ENCODE measurements around the gene CYB561A3. TPM values are rescaled to one million over a fixed set of nuclear protein-coding genes. Genes with fewer than 3 reads are reported as not detected.
"Not testable (repeated sequence)": the region's sequence is repeated elsewhere in the genome, so short reads cannot be mapped to it uniquely, and the experiment has no call there.

Gene CYB561A3
- total and polyA plus RNA-seq, 4 donors, result 12.5 to 27.3 (median 17.7) TPM

GRCh38 chr11:61392981-61393595 is 31.4 kb upstream of the CYB561A3 start:
- Histone ChIP-seq H3K36me3 (ENCODE audit: control insufficient read depth, insufficient read depth, low read length) (peaks cover 31% of the 10 kb centered on the region), H3K27ac (ENCODE audit: low read depth, low read length) (no peak overlapping the region), H3K9me3 (ENCODE audit: control insufficient read depth, insufficient read depth, low read length) (no peaks in the 10 kb centered on the region), H3K4me1 (ENCODE audit: control insufficient read depth, insufficient read depth, low read length) (peaks cover 17% of the 10 kb centered on the region), H3K4me3 (ENCODE audit: low read depth, low read length) (peak overlapping the region; percentile 92), H3K27me3 (ENCODE audit: control insufficient read depth, insufficient read depth, low read length) (no peaks in the 10 kb centered on the region)
- no CpG with 5 or more reads among the region's 15 CpGs for WGBS (ENCODE audit: insufficient coverage)
- DNase-seq (ENCODE audit: low read depth in 4 of 6, low spot score in 6 of 6), result peak in 2 of 6 donors; percentile 53 to 79

GRCh38 chr11:61390161-61390560 is 28.5 kb upstream of the CYB561A3 start:
- no peak overlapping the region for H3K27ac ChIP-seq (ENCODE audit: low read depth, low read length)
- no peaks in the 10 kb centered on the region for H3K27me3 ChIP-seq (ENCODE audit: control insufficient read depth, insufficient read depth, low read length)
- no peaks in the 10 kb centered on the region for H3K9me3 ChIP-seq (ENCODE audit: control insufficient read depth, insufficient read depth, low read length)
- peaks cover 12% of the 10 kb centered on the region for H3K36me3 ChIP-seq (ENCODE audit: control insufficient read depth, insufficient read depth, low read length)
- DNase-seq (ENCODE audit: low read depth in 4 of 6, low spot score in 6 of 6), result no peak
- WGBS (ENCODE audit: insufficient coverage), result no CpG with 5 or more reads among the region's 1 CpG
- peaks cover 17% of the 10 kb centered on the region for H3K4me1 ChIP-seq (ENCODE audit: control insufficient read depth, insufficient read depth, low read length)
- no peak overlapping the region for H3K4me3 ChIP-seq (ENCODE audit: low read depth, low read length)

DNA sequence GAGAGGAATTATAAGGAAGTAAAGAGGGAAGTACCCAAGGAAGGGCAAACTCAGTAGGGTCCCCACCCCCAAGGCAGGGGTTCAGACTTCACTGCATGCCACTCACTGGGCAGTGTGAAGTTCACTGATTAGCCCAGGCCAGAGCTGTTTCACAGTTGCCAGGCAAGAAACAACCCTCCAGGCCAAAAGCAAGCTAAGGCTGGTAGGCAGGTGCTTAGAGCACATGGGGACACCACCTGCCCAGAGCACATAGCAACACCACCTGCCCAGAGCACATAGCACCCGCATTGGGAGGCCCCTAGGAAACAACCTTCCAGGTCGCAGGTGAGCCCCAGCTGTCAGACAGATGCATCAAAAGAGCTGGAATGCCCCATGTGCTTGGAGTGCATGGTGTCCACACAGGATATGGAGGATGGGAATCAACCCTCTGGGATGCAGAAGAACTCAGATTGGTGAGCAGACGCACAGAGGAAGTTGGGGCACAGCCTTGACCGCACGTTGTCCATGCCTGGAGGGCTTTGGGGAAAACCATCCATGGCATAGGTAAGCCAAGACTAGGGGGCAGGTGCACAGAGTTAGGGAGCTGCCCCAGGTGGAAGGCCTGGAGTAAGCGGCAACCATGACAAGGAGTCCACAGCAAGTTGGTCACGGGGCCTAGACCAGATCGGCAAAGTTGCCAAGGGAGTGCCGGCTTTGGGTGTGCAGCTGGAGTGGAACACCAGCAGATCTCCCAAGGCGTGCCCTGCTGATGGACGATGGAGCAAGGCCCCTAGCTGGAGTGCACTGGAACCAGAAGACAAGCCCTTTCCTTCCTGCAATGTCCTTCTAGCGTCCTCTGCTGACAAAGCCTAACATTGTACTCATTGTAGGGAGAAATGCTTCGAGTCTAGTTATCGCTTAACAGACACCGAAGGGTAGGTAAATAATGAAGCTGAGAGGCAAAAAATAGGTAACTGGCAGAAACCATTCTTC is 22.9 kb upstream of the CYB561A3 start:
- H3K4me1 ChIP-seq (ENCODE audit: control insufficient read depth, insufficient read depth, low read length), result no peaks in the 10 kb centered on the region
- no peak overlapping the region for H3K4me3 ChIP-seq (ENCODE audit: low read depth, low read length)
- H3K27ac ChIP-seq (ENCODE audit: low read depth, low read length), result no peak overlapping the region
- DNase-seq (ENCODE audit: low read depth in 4 of 6, low spot score in 6 of 6), result no peak
- H3K36me3 ChIP-seq (ENCODE audit: control insufficient read depth, insufficient read depth, low read length), result peaks cover 9% of the 10 kb centered on the region
- H3K27me3 ChIP-seq (ENCODE audit: control insufficient read depth, insufficient read depth, low read length), result no peaks in the 10 kb centered on the region
- H3K9me3 ChIP-seq (ENCODE audit: control insufficient read depth, insufficient read depth, low read length), result no peaks in the 10 kb centered on the region
- WGBS (ENCODE audit: insufficient coverage), result 94% methylated on average over 10 of the region's 15 CpGs

DNA sequence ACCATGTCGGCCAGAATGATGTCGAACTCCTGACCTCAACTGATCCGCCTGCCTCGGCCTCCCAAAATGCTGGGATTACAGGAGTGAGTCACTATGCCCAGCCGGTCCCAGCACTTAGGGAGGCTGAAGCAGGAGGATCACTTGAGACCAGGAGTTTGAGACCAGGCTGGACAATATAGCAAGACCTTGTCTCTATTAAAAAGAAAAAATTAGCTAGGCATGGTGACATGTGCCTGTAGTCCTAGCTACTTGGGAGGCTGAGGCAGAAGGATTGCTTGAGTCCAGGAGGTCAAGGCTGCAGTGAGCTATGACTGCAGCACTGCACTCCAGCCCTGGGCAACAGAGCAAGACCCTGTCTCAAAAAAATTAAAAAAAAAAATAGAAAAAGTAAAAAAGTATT is 22.2 kb upstream of the CYB561A3 start:
- not testable (repeated sequence) for H3K4me1 ChIP-seq (ENCODE audit: control insufficient read depth, insufficient read depth, low read length); H3K9me3 ChIP-seq (ENCODE audit: control insufficient read depth, insufficient read depth, low read length); DNase-seq (ENCODE audit: low read depth in 4 of 6, low spot score in 6 of 6); H3K27ac ChIP-seq (ENCODE audit: low read depth, low read length); H3K4me3 ChIP-seq (ENCODE audit: low read depth, low read length); H3K27me3 ChIP-seq (ENCODE audit: control insufficient read depth, insufficient read depth, low read length)
- peaks cover 11% of the 10 kb centered on the region for H3K36me3 ChIP-seq (ENCODE audit: control insufficient read depth, insufficient read depth, low read length)
- whole genome bisulfite sequencing (ENCODE audit: insufficient coverage), result 91% methylated on average over 5 of the region's 5 CpGs

GRCh38 chr11:61380884-61381283 is 19.2 kb upstream of the CYB561A3 start:
- H3K4me3 ChIP-seq (ENCODE audit: low read depth, low read length), result no peak overlapping the region
- 93% methylated on average over 3 of the region's 9 CpGs for WGBS (ENCODE audit: insufficient coverage)
- DNase-seq (ENCODE audit: low read depth in 4 of 6, low spot score in 6 of 6), result no peak

DNA sequence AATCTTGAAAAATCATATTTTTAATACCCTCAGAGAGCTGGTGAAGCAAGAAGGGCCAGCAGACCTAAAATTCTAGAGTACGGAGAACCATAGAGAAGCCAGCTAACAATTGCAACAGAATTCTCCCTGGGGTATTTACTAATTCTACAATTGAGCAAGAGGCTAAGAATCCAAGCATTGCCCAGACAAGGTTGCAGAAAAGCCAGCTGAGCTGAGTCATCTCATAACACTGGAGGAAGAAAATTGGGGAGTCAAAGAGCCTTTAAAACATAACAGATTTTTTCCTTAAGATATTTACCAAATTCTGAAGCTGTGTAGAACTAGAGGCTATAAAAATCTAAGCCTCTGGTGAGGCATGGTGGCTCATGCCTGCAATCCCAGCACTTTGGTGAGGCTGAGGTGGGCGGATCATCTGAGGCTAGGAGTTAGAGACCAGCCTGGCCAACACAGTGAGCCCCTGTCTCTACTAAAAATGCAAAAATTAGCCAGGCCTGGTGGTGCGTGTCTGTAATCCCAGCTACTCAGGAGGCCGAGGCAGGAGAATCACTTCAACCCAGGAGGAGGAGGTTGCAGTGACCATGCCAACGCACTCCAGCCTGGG is 17.1 kb upstream of the CYB561A3 start:
- H3K4me1 ChIP-seq (ENCODE audit: control insufficient read depth, insufficient read depth, low read length), result no peaks in the 10 kb centered on the region
- H3K27ac ChIP-seq (ENCODE audit: low read depth, low read length), result no peak overlapping the region
- no peaks in the 10 kb centered on the region for H3K9me3 ChIP-seq (ENCODE audit: control insufficient read depth, insufficient read depth, low read length)
- H3K4me3 ChIP-seq (ENCODE audit: low read depth, low read length), result no peak overlapping the region
- WGBS (ENCODE audit: insufficient coverage), result 100% methylated on average over 2 of the region's 5 CpGs
- H3K27me3 ChIP-seq (ENCODE audit: control insufficient read depth, insufficient read depth, low read length), result no peaks in the 10 kb centered on the region
- H3K36me3 ChIP-seq (ENCODE audit: control insufficient read depth, insufficient read depth, low read length), result peaks cover 12% of the 10 kb centered on the region
- no peak for DNase-seq (ENCODE audit: low read depth in 4 of 6, low spot score in 6 of 6)

More at GRCh38 chr11:61380884-61381283, 19.2 kb upstream of the CYB561A3 start:
- Histone ChIP-seq H3K4me1 (ENCODE audit: control insufficient read depth, insufficient read depth, low read length) (no peaks in the 10 kb centered on the region), H3K27ac (ENCODE audit: low read depth, low read length) (no peak overlapping the region), H3K36me3 (ENCODE audit: control insufficient read depth, insufficient read depth, low read length) (peaks cover 11% of the 10 kb centered on the region), H3K9me3 (ENCODE audit: control insufficient read depth, insufficient read depth, low read length) (no peaks in the 10 kb centered on the region), H3K27me3 (ENCODE audit: control insufficient read depth, insufficient read depth, low read length) (no peaks in the 10 kb centered on the region)

DNA sequence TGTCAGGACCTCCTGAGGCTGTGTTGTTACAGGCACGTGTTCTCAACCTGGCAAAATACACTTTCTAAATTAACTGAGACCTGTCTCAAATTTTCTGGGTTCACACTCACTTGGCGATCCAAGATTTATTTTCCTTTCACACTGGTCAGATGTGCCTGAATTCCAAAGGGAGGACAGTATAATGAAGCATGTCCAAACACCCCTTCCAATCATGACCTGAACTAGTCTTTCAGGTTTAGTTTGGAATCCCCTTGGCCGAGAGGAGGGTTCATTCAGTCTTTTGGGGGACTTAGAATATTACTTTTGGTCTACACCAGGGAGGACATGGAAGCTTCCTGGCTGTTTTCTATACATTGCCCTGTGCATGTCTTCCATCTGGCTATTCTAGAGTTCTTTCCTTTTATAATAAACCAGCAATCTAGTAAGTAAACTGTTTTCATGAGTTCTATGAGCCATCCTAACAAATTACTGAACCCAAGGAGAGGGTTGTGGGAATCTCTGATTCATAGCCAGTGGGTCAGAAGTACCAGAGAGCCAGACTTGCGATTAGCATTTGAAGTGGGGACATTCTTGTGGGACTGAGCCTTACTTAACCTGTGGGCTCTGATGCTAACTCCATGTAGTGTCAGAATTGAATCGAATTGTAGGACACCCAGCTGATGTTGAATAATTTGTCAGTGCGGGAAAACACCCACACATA is 15.9 kb upstream of the CYB561A3 start:
- no peaks in the 10 kb centered on the region for H3K4me1 ChIP-seq (ENCODE audit: control insufficient read depth, insufficient read depth, low read length)
- no peak overlapping the region for H3K27ac ChIP-seq (ENCODE audit: low read depth, low read length)
- peaks cover 11% of the 10 kb centered on the region for H3K36me3 ChIP-seq (ENCODE audit: control insufficient read depth, insufficient read depth, low read length)
- H3K27me3 ChIP-seq (ENCODE audit: control insufficient read depth, insufficient read depth, low read length), result no peaks in the 10 kb centered on the region
- no CpG with 5 or more reads among the region's 6 CpGs for WGBS (ENCODE audit: insufficient coverage)
- H3K9me3 ChIP-seq (ENCODE audit: control insufficient read depth, insufficient read depth, low read length), result peaks cover 2% of the 10 kb centered on the region
- DNase-seq (ENCODE audit: low read depth in 4 of 6, low spot score in 6 of 6), result no peak
- no peak overlapping the region for H3K4me3 ChIP-seq (ENCODE audit: low read depth, low read length)

DNA sequence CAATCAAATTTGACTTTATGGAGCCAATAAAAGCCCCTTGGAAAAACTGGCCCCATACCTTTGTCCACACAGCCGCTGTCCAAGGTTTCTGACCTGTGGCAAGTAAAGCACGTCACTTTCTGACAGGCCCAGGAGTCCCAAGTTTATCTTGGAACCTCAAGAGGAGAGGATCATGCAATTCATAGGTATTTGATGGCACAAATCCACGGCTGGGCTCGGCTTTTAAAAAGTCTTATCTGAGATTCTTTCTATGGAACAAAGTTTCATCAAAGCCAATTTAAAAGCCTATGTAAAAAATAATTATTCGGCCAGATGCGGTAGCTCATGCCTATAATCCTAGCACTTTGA is 14.1 kb upstream of the CYB561A3 start:
- peak in 1 of 6 donors; percentile 18 for DNase-seq (ENCODE audit: low read depth in 4 of 6, low spot score in 6 of 6)
- no peak overlapping the region for H3K4me3 ChIP-seq (ENCODE audit: low read depth, low read length)
- 93% methylated on average over 6 of the region's 6 CpGs for WGBS (ENCODE audit: insufficient coverage)
- H3K27ac ChIP-seq (ENCODE audit: low read depth, low read length), result no peak overlapping the region
- no peaks in the 10 kb centered on the region for H3K27me3 ChIP-seq (ENCODE audit: control insufficient read depth, insufficient read depth, low read length)
- H3K9me3 ChIP-seq (ENCODE audit: control insufficient read depth, insufficient read depth, low read length), result peaks cover 2% of the 10 kb centered on the region
- peaks cover 5% of the 10 kb centered on the region for H3K4me1 ChIP-seq (ENCODE audit: control insufficient read depth, insufficient read depth, low read length)
- peaks cover 18% of the 10 kb centered on the region for H3K36me3 ChIP-seq (ENCODE audit: control insufficient read depth, insufficient read depth, low read length)

- Histone ChIP-seq H3K9me3 (ENCODE audit: control insufficient read depth, insufficient read depth, low read length) (peaks cover 2% of the 10 kb centered on the region), H3K36me3 (ENCODE audit: control insufficient read depth, insufficient read depth, low read length) (peaks cover 33% of the 10 kb centered on the region), H3K4me3 (ENCODE audit: low read depth, low read length) (no peak overlapping the region), H3K27ac (ENCODE audit: low read depth, low read length) (no peak overlapping the region), H3K27me3 (ENCODE audit: control insufficient read depth, insufficient read depth, low read length) (no peaks in the 10 kb centered on the region), H3K4me1 (ENCODE audit: control insufficient read depth, insufficient read depth, low read length) (peaks cover 16% of the 10 kb centered on the region)
- DNase-seq (ENCODE audit: low read depth in 4 of 6, low spot score in 6 of 6), result no peak
- WGBS (ENCODE audit: insufficient coverage), result 93% methylated on average over 2 of the region's 8 CpGs
These were observed 11.2 kb upstream of the CYB561A3 start for GRCh38 chr11:61372659-61373420.

Measured in spinal cord (tissue), 10 donors.